ENCODE results near the gene ITGB4. TPM values are rescaled to one million over a fixed set of nuclear protein-coding genes. Genes with fewer than 3 reads are reported as not detected.

The ITGB4 gene
- total RNA-seq, 1 experiment from 2014 or later: 5.3 TPM

GRCh38 chr17:75739801-75740200, 18.5 kb downstream of the ITGB4 start:
- Mint-ChIP-seq H3K4me1 (peaks cover 7% of the 10 kb centered on the region in 2 experiments), H3K9me3 (no peaks in the 10 kb centered on the region), H3K27me3 (ENCODE audit: low read depth) (no peaks in the 10 kb centered on the region), H3K36me3 (ENCODE audit: insufficient read depth in 1 of 3, low read depth in 3 of 3) (no peaks in the 10 kb centered on the region), H3K4me3 (no peak overlapping the region), H3K27ac (no peak overlapping the region)
- Histone ChIP-seq H3K27me3 (ENCODE audit: insufficient read depth, low read length) (no peaks in the 10 kb centered on the region), H2AFZ (ENCODE audit: low read length) (no peak overlapping the region), H3K18ac (ENCODE audit: insufficient read length, low read depth, low read length) (no peak overlapping the region), H3K4me1 (ENCODE audit: insufficient read depth, low read length) (no peaks in the 10 kb centered on the region), H3K14ac (ENCODE audit: insufficient read depth, low read length) (no peak overlapping the region), H3K4ac (ENCODE audit: low read depth, low read length) (no peak overlapping the region), H2BK12ac (ENCODE audit: insufficient read length, low read depth, low read length) (no peak overlapping the region), H2BK5ac (ENCODE audit: insufficient read length, low read length) (no peak overlapping the region), H2BK120ac (ENCODE audit: low read depth, low read length, poor library complexity, severe bottlenecking) (no peak overlapping the region), H3K27ac (ENCODE audit: insufficient read length, low read depth, low read length) (no peak overlapping the region), H3K79me1 (ENCODE audit: insufficient read depth, low read depth, low read length, poor library complexity, severe bottlenecking) (no peaks in the 10 kb centered on the region), H3K9ac (ENCODE audit: extremely low read depth, insufficient read length, low read length) (no peak overlapping the region), H4K20me1 (ENCODE audit: control insufficient read depth, insufficient read depth, insufficient read length) (no peaks in the 10 kb centered on the region), H2BK15ac (ENCODE audit: low read depth, low read length) (no peak overlapping the region), H2AK5ac (ENCODE audit: insufficient read length, low read length) (no peak overlapping the region), H3K56ac (ENCODE audit: insufficient read length, low read depth, low read length) (no peak overlapping the region), H4K5ac (ENCODE audit: insufficient read length, low read depth, low read length) (no peak overlapping the region), H3K23ac (ENCODE audit: insufficient read length, low read depth, low read length) (no peak overlapping the region), H4K91ac (ENCODE audit: insufficient read length, low read depth, low read length) (no peak overlapping the region), H4K8ac (replicated peaks; ENCODE audit: insufficient read length, low read depth, low read length) (no peak overlapping the region), H3K9me3 (ENCODE audit: control insufficient read depth, low read depth, low read length) (no peaks in the 10 kb centered on the region), H3K4me2 (ENCODE audit: insufficient read depth, insufficient read length, low read length) (no peak overlapping the region), H3K79me2 (ENCODE audit: insufficient read depth, low read length) (no peaks in the 10 kb centered on the region), H3T11ph (ENCODE audit: low read length) (no peak overlapping the region), H2BK20ac (ENCODE audit: low read depth, low read length, poor library complexity, severe bottlenecking) (no peak overlapping the region), H3K23me2 (ENCODE audit: insufficient read length, low read depth, low read length, poor library complexity, severe bottlenecking) (no peaks in the 10 kb centered on the region)
- TF ChIP-seq CTCF (conservative IDR thresholded peaks at IDR 0.05): no peak
- no CpG with 5 or more reads among the region's 14 CpGs for WGBS (ENCODE audit: extremely low coverage, insufficient read length, low lambda C conversion rate)
- no peak for DNase-seq
